ENCODE measurements around the gene NCKAP5. TPM values are rescaled to one million over a fixed set of nuclear protein-coding genes. Genes with fewer than 3 reads are reported as not detected.
A peak's percentile ranks its signal among the peaks of the same experiment; 100 is the strongest.

NCKAP5 gene
- total and polyA plus RNA-seq, 2 of the 8 experiments (the other 6 are each of a cell fraction or from before 2014, with no cell fraction given) = 0.27 to 0.86 TPM

GRCh38 chr2:133411857-133412256 lies 156.4 kb downstream of the NCKAP5 start (continued):
- no peak for TF ChIP-seq FOSL1 (IDR thresholded peaks at IDR 0.05; ENCODE audit: insufficient read depth, low read depth, low read length)
- TF ChIP-seq CBX5 (IDR thresholded peaks at IDR 0.05; ENCODE audit: low read depth, low read length) = no peak
- no peak for TF ChIP-seq CHD2 (IDR thresholded peaks at IDR 0.05; ENCODE audit: low read length)
- TF ChIP-seq TEAD4 (IDR thresholded peaks at IDR 0.05; ENCODE audit: low read depth, low read length) = peak; percentile 14; the same call in 1 of the 2 replicates
- TF ChIP-seq SUZ12 (IDR thresholded peaks at IDR 0.05; ENCODE audit: low read length) = no peak
- TF ChIP-seq TAF1 (IDR thresholded peaks at IDR 0.05; ENCODE audit: low read depth, low read length) = no peak
- TF ChIP-seq CTCF (IDR thresholded peaks at IDR 0.05; ENCODE audit: control extremely low read depth in 1 of 3, insufficient read depth in 1 of 3, low read depth in 1 of 3, low read length in 3 of 3) = peak; percentile 45 to 63 (median 48)
- TF ChIP-seq EZH2 (IDR thresholded peaks at IDR 0.05; ENCODE audit: low read depth, low read length, severe bottlenecking) = no peak
- TF ChIP-seq MAX (IDR thresholded peaks at IDR 0.05) = 0 out of 2 replicates have a peak, but pooled peaks have one; percentile 38
- TF ChIP-seq PHF8 (conservative IDR thresholded peaks at IDR 0.05; ENCODE audit: low read depth, low read length) = no peak
- no peak for TF ChIP-seq HDAC6 (IDR thresholded peaks at IDR 0.05; ENCODE audit: low read depth, low read length)
- TF ChIP-seq TBP (IDR thresholded peaks at IDR 0.05; ENCODE audit: low read depth, low read length) = no peak
- TF ChIP-seq SRF (IDR thresholded peaks at IDR 0.05; ENCODE audit: low read depth, low read length) = no peak
- no peak for TF ChIP-seq KDM5A (IDR thresholded peaks at IDR 0.05; ENCODE audit: low read length)
- no peak for TF ChIP-seq ATF2 (IDR thresholded peaks at IDR 0.05; ENCODE audit: low read length)
- TF ChIP-seq CEBPB (IDR thresholded peaks at IDR 0.05; ENCODE audit: low read depth, low read length) = no peak
- no peak for TF ChIP-seq ATF3 (IDR thresholded peaks at IDR 0.05; ENCODE audit: insufficient read depth, low read depth, low read length)
- TF ChIP-seq YY1 (IDR thresholded peaks at IDR 0.05; ENCODE audit: low read depth, low read length) = no peak
- no peak for TF ChIP-seq RFX5 (IDR thresholded peaks at IDR 0.05; ENCODE audit: borderline replicate concordance, low read depth, low read length)
- no peak for TF ChIP-seq ZNF274 (IDR thresholded peaks at IDR 0.05; ENCODE audit: borderline replicate concordance, extremely low read depth, low read length)
